ENCODE data around the gene SGMS1.

Gene SGMS1

DNA sequence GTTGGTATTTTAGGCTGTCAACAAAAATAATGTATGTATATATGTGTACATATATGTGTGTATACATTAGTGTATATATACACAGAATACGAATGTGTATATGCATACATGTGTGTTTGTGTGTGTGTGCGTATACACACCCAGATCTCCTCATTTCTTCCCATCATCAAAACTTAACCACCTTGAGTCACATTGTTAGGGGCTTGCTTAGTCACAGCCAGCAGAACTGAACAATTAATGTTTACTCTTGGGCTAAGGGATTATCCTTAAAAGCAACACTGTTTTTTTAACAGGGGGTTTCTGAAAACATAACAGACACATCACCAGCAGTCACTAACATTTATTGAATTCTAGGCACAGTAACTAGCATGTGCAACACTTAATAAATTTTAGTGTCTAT, 289.5 kb downstream of the SGMS1 start:
- Histone ChIP-seq H3K27ac (no peak overlapping the region), H3K4me3 (no peak overlapping the region), H3K36me3 (peaks cover 0 to 7% (median 0%) of the 10 kb centered on the region in 3 donors), H3K9me3 (no peaks in the 10 kb centered on the region), H3K27me3 (no peaks in the 10 kb centered on the region), H3K4me1 (peaks cover 0 to 5% (median 0%) of the 10 kb centered on the region in 4 donors)
- TF ChIP-seq, protein P1, sequence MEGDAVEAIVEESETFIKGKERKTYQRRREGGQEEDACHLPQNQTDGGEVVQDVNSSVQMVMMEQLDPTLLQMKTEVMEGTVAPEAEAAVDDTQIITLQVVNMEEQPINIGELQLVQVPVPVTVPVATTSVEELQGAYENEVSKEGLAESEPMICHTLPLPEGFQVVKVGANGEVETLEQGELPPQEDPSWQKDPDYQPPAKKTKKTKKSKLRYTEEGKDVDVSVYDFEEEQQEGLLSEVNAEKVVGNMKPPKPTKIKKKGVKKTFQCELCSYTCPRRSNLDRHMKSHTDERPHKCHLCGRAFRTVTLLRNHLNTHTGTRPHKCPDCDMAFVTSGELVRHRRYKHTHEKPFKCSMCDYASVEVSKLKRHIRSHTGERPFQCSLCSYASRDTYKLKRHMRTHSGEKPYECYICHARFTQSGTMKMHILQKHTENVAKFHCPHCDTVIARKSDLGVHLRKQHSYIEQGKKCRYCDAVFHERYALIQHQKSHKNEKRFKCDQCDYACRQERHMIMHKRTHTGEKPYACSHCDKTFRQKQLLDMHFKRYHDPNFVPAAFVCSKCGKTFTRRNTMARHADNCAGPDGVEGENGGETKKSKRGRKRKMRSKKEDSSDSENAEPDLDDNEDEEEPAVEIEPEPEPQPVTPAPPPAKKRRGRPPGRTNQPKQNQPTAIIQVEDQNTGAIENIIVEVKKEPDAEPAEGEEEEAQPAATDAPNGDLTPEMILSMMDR (IDR thresholded peaks at IDR 0.05) = no peak
- intact Hi-C loops (cut with DNase I; ENCODE audit: low total_unique reads) = no loop called here
- DNase-seq = no peak

DNA sequence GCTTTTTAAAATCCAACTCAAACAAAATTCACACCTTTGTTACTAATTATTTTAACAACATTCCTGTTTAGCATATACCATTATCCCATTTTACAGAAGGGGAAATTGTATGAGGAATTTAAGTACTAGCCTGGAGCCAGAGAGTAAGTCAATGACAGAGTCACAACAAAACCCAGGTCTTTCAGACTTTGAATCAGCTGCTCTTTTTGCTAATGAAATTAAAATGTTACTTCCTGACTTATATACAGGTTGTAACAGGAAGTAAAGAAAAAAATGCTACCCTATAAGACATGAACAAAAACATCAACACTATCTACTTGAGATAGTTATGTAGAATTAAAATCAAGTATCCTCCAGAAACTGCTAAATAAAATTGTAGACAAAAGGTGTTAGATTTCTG, 289.9 kb downstream of the SGMS1 start:
- peaks cover 0 to 6% (median 0%) of the 10 kb centered on the region in 3 donors for H3K36me3 ChIP-seq
- H3K27ac ChIP-seq = no peak overlapping the region
- no peak overlapping the region for H3K4me3 ChIP-seq
- H3K9me3 ChIP-seq = no peaks in the 10 kb centered on the region
- TF ChIP-seq, protein P1 (IDR thresholded peaks at IDR 0.05) = no peak
- H3K27me3 ChIP-seq = no peaks in the 10 kb centered on the region
- DNase-seq = no peak
- intact Hi-C loops (cut with DNase I; ENCODE audit: low total_unique reads) = no loop called here
- H3K4me1 ChIP-seq = peaks cover 0 to 5% (median 0%) of the 10 kb centered on the region in 4 donors

DNA sequence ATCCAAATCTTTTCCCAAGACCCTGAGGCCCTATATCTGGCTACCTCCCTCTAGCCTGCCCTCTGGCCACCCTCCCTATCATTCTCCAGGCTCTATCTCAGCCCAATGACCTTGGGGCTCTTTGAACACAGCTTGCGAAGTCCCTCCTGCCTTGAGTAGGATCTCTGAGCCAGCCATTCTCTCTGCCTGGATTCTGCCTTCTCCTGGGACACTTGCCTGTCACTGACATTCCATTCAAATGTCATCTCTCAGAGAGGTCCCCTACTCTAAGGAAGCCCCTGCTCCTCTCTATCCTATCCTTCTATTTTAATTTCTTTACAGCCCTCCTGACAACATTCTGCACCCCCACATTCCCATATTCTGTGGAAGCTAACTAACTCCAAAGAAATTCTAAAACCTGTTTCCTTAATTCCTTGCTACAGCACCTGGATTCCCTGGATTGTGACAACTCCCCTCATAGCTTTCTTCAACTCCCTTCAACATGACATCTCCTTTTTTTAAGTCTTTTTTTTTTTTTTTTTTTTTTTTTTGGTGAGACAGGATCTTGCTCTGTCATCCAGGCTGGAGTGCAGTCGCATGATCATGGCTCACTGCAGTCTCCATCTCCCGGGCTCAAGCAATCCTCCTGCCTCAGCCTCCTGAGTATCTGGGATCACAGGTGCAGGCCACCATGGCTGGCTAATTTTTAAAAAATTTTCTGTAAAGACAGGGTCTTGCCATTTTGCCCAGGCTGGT, 291.5 kb downstream of the SGMS1 start:
- H3K4me3 ChIP-seq = no peak overlapping the region
- intact Hi-C loops (cut with DNase I; ENCODE audit: low total_unique reads) = no loop called here
- H3K36me3 ChIP-seq = peaks cover 0 to 6% (median 0%) of the 10 kb centered on the region in 3 donors
- TF ChIP-seq, protein P1 (IDR thresholded peaks at IDR 0.05) = no peak
- H3K4me1 ChIP-seq = peaks cover 0 to 14% (median 1%) of the 10 kb centered on the region in 4 donors
- H3K27me3 ChIP-seq = no peaks in the 10 kb centered on the region
- H3K9me3 ChIP-seq = no peaks in the 10 kb centered on the region
- no peak overlapping the region for H3K27ac ChIP-seq
- no peak for DNase-seq

DNA sequence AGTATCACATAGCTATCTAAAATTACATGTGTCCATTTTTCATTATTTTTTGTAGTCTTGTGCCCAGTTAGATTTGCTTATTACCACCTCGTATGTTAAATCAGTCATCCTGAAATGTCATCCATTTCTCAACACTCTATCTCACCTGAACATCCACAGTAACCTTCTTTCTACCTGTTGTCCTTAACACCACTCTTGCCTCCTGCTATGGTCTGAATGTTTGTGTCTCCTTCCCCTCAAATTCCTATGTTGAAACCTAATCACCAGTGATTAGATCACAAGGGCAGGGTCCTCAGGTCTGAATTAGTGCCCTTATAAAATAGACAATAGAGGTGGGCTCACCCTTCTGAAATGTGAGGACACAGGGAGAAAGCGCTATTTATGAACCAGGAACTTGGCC, 292.3 kb downstream of the SGMS1 start:
- Histone ChIP-seq H3K9me3 (no peaks in the 10 kb centered on the region), H3K27ac (no peak overlapping the region), H3K27me3 (no peaks in the 10 kb centered on the region), H3K4me1 (peaks cover 0 to 20% (median 6%) of the 10 kb centered on the region in 4 donors), H3K36me3 (peaks cover 0 to 6% (median 0%) of the 10 kb centered on the region in 3 donors), H3K4me3 (no peak overlapping the region)
- DNase-seq = no peak
- intact Hi-C loops (cut with DNase I; ENCODE audit: low total_unique reads) = no loop called here
- TF ChIP-seq, protein P1 (IDR thresholded peaks at IDR 0.05) = no peak

DNA sequence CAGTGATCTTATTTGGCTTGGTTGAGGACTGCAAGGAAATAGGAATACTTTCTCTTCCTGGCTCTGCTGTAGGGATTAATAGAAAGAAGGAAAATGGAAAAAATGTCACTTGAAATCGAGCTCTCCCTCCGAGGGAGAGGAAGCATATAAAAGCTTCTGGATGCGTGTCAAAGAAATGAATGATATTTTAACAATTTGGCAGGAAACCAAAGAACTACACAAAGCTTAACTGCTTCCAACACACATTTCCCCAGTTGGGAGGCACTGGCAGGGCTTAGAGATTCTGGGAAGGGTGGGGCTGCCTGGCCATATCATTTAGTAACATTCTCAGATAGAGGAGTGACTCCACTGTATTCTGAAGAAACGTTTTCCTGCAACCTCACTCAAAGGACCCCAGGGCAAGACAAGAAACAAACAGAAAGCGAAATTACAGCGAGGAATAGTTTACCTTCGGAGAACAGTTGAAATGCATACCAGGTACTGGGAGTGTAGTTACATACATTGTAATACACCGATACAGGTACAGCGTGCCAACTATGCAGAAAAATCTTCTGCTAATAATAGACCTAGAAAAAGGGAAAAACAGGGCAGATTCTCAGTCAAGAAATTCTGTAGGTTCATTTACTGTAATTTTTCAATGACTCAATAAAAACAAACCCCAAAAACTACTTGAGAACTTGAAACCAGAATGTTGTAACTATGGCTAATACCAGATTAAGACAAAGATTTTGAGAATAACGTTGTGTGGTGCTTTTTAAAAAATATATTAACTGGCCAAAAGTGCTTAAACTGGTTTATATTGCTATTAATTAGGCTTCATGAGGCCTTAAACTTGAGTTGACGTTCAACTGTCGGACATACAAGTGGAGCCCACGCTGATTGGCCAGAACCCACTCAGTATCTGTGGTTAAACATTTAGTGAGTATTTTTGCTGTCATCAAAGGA, 296.7 kb downstream of the SGMS1 start:
- TF ChIP-seq, protein P1 (IDR thresholded peaks at IDR 0.05) = no peak
- Histone ChIP-seq H3K9me3 (no peaks in the 10 kb centered on the region), H3K36me3 (no peaks in the 10 kb centered on the region), H3K27ac (peak overlapping the region; percentile 67 to 70), H3K4me3 (peak overlapping the region; percentile 20 to 30), H3K27me3 (no peaks in the 10 kb centered on the region), H3K4me1 (peaks cover 0 to 51% (median 23%) of the 10 kb centered on the region in 4 donors)
- intact Hi-C loops (cut with DNase I; ENCODE audit: low total_unique reads) = loop anchor here (5.0 to 10.0 kb wide), 2 partner anchors 298 to 1230 kb away; partner anchors contain the start of gene SGMS1
- DNase-seq = peak in 1 of 2 donors; percentile 30
